ENCODE data around the gene CNTNAP1. TPM values are rescaled to one million over a fixed set of nuclear protein-coding genes. Genes with fewer than 3 reads are reported as not detected.

Gene CNTNAP1
- total RNA-seq, 1 donor from 2014 or later, result 0.93 TPM

DNA sequence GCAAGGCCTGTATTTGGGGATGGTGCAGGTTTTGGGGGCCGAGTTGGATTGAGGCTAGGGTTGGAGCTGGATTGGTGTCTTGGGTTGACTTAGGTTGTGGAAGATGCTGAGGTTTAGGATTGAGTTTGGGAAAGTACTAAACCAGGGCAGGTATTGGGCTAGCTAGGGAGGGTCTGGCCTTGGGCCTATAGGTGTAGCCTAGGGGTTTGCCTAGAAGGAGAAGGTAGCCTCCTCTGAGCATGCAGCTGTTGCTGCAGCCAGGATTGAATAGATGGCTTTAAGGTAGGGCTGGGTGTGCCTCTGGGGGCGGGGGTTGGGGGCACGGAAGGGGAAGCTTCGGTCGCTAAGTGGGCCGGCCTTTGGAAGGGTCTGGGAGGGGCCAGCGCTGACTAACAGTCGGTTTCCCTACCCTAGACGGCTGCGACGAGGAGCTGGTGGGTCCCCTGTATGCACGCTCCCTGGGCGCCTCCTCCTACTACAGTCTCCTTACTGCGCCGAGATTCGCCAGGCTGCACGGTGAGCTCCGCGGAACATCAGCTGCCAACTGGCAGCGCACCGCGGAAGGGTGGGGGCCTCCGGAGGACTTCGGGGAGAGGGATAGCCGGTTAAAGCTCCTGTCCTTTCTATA is 1.2 kb downstream of the CNTNAP1 start:
- DNase-seq (ENCODE audit: low spot score), result no peak
- ATAC-seq, result no peak

DNA sequence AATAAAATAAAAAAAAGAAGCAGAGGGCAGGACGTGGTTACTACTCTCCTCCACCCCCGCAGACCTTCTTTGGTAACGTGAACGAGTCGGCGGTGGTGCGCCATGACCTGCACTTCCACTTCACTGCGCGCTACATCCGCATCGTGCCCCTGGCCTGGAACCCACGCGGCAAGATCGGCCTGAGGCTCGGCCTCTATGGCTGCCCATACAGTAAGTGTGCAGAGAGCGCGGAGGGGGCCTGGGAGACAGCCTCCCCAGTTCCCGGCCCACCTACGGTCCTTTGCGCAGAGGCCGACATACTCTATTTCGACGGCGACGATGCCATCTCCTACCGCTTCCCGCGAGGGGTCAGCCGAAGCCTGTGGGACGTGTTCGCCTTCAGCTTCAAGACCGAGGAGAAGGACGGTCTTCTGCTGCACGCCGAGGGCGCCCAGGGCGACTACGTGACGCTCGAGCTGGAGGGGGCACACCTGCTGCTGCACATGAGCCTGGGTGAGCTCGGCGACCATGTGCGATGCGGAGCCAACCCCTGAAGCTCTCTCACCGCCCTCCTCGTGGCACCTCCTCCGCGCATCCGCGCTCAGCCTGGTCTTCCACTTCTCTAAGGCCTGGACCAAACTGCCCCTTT is 2.7 kb downstream of the CNTNAP1 start:
- no peak for ATAC-seq
- no peak for DNase-seq (ENCODE audit: low spot score)

- ATAC-seq (no peak), DNase-seq (ENCODE audit: low spot score) (no peak)
These were observed 3.5 kb downstream of the CNTNAP1 start for GRCh38 chr17:42685831-42686230.

GRCh38 chr17:42686520-42687128 is 4.3 kb downstream of the CNTNAP1 start:
- ATAC-seq (no peak), DNase-seq (ENCODE audit: low spot score) (no peak)

GRCh38 chr17:42687707-42688320 is 5.5 kb downstream of the CNTNAP1 start:
- ATAC-seq (no peak), DNase-seq (ENCODE audit: low spot score) (no peak)

- no peak for DNase-seq (ENCODE audit: low spot score)
These were observed 8.3 kb downstream of the CNTNAP1 start for GRCh38 chr17:42690596-42690995.

GRCh38 chr17:42691021-42691545 is 8.8 kb downstream of the CNTNAP1 start:
- no peak for DNase-seq (ENCODE audit: low spot score)

More at GRCh38 chr17:42690596-42690995, 8.3 kb downstream of the CNTNAP1 start:
- ATAC-seq, result no peak

DNA sequence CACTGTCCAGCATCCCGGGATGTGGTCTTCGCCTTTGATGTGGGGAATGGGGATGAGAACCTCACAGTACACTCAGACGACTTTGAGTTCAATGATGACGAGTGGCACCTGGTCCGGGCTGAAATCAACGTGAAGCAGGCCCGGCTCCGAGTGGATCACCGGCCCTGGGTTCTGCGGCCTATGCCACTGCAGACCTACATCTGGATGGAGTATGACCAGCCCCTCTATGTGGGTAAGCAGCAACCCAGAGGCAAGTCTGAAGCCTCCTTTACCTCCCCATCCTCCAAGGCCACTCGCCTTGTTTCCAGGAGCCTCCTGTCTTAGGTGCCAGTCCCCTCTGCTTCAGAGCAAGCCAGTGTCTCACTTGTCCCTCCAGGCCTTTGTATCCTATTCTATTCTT is 10.2 kb downstream of the CNTNAP1 start:
- no peak for ATAC-seq
- DNase-seq (ENCODE audit: low spot score), result no peak

More at GRCh38 chr17:42691021-42691545, 8.8 kb downstream of the CNTNAP1 start:
- no peak for ATAC-seq

GRCh38 chr17:42694524-42694923 is 12.2 kb downstream of the CNTNAP1 start:
- no peak for DNase-seq (ENCODE audit: low spot score)

DNA sequence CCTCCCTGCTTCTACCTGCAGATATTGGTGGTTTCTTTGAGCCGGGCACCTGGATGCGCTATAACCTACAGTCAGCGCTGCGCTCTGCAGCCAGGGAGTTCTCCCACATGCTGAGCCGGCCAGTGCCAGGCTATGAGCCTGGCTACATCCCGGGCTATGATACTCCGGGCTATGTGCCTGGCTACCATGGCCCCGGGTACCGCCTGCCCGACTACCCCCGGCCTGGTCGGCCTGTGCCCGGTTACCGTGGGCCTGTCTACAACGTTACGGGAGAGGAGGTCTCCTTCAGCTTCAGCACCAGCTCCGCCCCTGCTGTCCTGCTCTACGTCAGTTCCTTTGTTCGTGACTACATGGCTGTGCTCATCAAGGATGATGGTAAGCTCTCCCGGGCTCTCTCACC is 13.2 kb downstream of the CNTNAP1 start:
- ATAC-seq (peak; percentile 22), DNase-seq (ENCODE audit: low spot score) (no peak)

More at GRCh38 chr17:42694524-42694923, 12.2 kb downstream of the CNTNAP1 start:
- ATAC-seq, result no peak

- ATAC-seq, result no peak
- no peak for DNase-seq (ENCODE audit: low spot score)
These were observed 14.9 kb downstream of the CNTNAP1 start for GRCh38 chr17:42697108-42697811.

- ATAC-seq (no peak), DNase-seq (ENCODE audit: low spot score) (no peak)
These were observed 16.5 kb downstream of the CNTNAP1 start for GRCh38 chr17:42698736-42699414.

- ATAC-seq (no peak), DNase-seq (ENCODE audit: low spot score) (no peak)
These were observed 17.0 kb downstream of the CNTNAP1 start for GRCh38 chr17:42699415-42699740.

DNA sequence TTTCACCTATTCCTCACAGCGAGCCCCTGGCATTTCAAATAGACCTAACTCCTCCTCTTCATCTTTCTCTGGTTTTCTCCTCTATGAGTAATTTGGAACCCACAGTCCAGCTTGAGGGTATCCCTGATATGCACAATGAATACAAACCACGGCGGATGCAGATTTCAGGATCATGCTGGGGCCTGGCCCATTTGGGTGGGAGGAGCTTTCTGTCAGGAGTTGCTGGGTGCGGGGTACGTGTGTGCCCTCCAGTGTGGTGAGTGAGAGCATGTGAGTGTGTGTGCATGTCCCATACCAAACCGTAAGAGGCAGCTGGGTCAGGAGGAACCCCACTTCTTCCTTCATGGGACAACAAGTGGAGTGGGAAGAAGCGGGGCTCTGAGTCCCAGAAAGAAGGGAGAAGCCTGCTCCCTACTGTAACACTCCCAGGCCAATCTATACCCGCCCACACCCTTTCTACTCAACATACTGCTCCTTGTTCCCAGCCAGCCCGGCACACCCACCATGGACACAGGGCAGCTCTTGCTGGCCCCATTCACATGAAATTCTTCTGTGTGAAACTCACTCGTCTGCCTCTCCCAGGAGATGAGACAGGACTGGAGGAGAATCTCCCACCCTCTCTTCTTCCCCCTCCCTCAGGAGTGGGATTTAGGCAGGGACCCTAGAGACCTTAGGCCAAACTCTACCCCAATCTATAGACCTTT is 18.4 kb downstream of the CNTNAP1 start:
- no peak for DNase-seq (ENCODE audit: low spot score)
- no peak for ATAC-seq

GRCh38 chr17:42702446-42702845 is 20.1 kb downstream of the CNTNAP1 start:
- DNase-seq (ENCODE audit: low spot score) (no peak), ATAC-seq (no peak)

- no peak for ATAC-seq
- DNase-seq (ENCODE audit: low spot score), result no peak
These were observed 22.1 kb downstream of the CNTNAP1 start for GRCh38 chr17:42704490-42704836.

- ATAC-seq, result no peak
- DNase-seq (ENCODE audit: low spot score), result no peak
These were observed 22.6 kb downstream of the CNTNAP1 start for GRCh38 chr17:42704837-42705494.

DNA sequence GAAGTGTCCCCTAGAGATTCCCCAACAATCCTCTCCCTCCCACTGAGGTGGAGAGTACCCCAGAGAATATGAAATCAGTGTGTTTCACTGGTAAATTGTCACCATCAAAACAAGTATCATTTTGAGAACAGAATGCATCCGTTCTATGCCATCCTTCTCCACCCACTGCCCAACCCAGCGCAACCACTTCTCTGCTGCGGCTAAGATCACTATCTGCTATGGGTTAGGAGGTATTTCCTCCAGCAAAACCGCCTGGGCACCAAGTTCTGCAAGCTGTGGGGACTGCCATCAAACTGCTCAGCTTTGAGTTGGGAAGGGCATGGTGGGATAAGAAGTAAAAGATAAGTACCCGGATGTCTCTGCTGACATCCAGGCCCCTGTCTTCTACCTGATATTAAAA is 24.4 kb downstream of the CNTNAP1 start:
- ATAC-seq (no peak), DNase-seq (ENCODE audit: low spot score) (no peak)

DNA sequence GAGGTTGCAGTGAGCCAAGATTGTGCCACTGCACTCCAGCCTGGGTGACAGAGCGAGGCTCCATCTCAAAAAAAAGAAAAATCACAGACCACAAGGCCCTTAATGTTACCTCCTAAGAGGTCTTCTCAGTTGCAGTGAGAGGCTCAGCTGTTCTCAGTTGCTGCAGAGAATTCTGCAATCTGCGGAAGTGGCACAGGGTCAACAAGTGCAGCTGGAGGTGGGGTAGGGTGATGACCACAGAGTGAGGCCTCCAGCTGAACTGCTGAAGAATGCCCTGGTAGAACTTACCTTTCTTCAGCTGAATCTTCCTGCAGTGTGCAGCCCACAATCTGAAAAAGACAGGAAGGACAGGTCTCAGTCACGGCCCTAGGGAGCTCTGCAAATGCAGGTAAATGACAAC is 26.3 kb downstream of the CNTNAP1 start:
- ATAC-seq (no peak), DNase-seq (ENCODE audit: low spot score) (no peak)

DNA sequence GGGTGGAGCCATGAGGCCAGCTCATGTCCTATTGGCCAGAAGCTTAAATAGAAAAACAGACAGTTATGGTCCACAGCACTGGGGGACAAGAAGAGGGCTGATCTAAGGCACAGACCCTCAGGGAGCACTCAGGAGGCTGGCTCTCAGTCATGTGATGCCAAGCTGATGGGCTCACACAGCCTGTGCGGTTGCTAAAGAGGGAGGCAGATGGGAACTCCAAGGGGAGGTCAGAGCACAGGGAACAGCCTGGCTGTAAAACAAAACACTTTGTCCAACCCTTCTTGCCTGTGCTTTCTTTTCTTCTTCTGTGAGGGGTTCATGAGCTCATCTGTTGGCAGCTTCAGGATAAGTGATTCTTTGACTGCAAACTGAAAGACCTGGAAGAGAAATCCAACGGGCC is 27.2 kb downstream of the CNTNAP1 start:
- ATAC-seq (no peak), DNase-seq (ENCODE audit: low spot score) (no peak)
